ENCODE results near the gene COX6A1.
"Not testable (repeated sequence)": the region's sequence is repeated elsewhere in the genome, so short reads cannot be mapped to it uniquely, and the experiment has no call there.

Gene COX6A1

DNA sequence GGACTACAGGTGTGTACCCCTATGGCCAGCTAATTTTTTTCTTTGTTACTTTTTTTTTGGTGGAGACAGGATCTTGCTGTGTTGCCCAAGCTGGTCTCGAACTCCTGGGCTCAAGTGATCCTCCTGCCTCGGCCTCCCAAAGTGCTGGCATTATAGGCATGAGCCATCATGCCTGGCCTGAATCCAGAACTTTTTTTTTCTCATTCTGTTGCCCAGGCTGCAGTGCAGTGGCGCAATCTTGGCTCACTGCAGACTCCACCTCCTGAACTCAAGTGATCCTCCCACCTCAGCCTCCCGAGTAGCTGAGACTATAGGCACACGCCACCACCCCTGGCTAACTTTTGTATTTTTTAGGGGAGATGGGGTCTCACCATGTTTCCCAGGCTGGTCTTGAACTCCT lies 14.6 kb downstream of the COX6A1 start:
- H3K27ac ChIP-seq (ENCODE audit: low read depth in 2 of 2, low read length in 2 of 2); H3K4me1 ChIP-seq (ENCODE audit: control insufficient read depth in 2 of 2, insufficient read depth in 2 of 2, low read length in 2 of 2); H3K4me3 ChIP-seq (ENCODE audit: low read length in 2 of 2); H3K9me3 ChIP-seq (ENCODE audit: control insufficient read depth in 2 of 2, low read length in 2 of 2); H3K27me3 ChIP-seq (ENCODE audit: control insufficient read depth in 2 of 2, insufficient read depth in 2 of 2, low read length in 2 of 2); H3K9ac ChIP-seq (ENCODE audit: low read depth in 1 of 2, low read length in 2 of 2): not testable (repeated sequence)
- H3K36me3 ChIP-seq (ENCODE audit: control insufficient read depth in 2 of 2, insufficient read depth in 2 of 2, low read length in 2 of 2): peaks cover 18 to 32% of the 10 kb centered on the region in 2 donors

DNA sequence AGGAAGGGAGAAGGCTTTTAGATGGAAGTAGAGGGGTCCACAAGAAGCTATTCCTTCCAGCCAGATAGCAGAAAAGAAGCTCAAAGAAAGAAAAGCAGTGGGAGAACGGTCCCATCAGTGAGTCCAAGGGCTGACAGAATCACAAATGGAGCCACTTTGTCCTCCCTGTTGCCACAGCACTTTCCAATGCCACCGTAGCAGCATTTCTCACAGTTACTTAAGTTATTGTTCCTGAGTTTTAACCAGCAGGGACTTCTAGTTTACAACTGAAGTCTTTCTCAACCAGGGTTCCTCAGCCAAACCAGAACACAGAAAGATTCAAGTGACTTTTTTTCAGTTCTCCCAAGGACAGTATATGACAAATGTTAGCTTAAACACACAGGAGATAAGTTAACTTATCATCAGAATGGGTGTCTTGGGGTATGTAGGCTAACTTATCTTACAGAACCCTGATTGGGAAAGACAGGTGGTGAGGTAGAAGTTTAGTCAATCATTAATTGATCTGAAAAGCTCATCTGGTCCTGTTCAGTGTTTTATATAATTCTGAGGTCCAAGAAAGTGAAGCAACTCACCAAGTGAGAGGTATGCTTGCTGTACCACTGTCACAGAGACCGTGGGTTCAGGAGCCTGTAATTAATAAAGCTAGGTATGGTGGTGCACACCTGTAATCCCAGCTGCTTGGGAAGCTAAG lies 15.3 kb downstream of the COX6A1 start:
- H3K36me3 ChIP-seq (ENCODE audit: control insufficient read depth in 2 of 2, insufficient read depth in 2 of 2, low read length in 2 of 2): peaks cover 21 to 37% of the 10 kb centered on the region in 2 donors
- H3K4me3 ChIP-seq (ENCODE audit: low read length in 2 of 2): no peak overlapping the region
- no peaks in the 10 kb centered on the region for H3K27me3 ChIP-seq (ENCODE audit: control insufficient read depth in 2 of 2, insufficient read depth in 2 of 2, low read length in 2 of 2)
- H3K4me1 ChIP-seq (ENCODE audit: control insufficient read depth in 2 of 2, insufficient read depth in 2 of 2, low read length in 2 of 2): no peaks in the 10 kb centered on the region
- no peak overlapping the region for H3K27ac ChIP-seq (ENCODE audit: low read depth in 2 of 2, low read length in 2 of 2)
- H3K9ac ChIP-seq (ENCODE audit: low read depth in 1 of 2, low read length in 2 of 2): no peak overlapping the region
- no peaks in the 10 kb centered on the region for H3K9me3 ChIP-seq (ENCODE audit: control insufficient read depth in 2 of 2, low read length in 2 of 2)

DNA sequence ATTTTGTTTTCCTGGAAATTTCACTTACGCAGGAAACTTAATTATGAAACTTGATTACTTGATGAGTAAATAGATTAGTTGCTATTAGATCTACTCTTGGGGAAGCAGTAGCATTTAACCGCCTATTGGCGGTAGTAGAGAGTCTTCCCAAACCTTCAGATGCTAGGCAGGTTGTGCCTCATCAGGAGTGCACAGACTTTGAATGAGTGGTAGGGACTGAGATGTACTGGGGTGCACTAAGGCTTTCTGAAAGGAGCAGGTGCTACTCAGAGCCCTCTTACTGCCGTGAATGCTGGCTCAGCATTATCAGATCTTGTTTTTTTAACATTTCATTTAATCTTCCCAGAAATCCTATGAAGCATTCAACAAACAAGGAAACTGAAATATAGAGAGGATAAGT lies 16.1 kb downstream of the COX6A1 start:
- H3K27me3 ChIP-seq (ENCODE audit: control insufficient read depth in 2 of 2, insufficient read depth in 2 of 2, low read length in 2 of 2): no peaks in the 10 kb centered on the region
- H3K36me3 ChIP-seq (ENCODE audit: control insufficient read depth in 2 of 2, insufficient read depth in 2 of 2, low read length in 2 of 2): peaks cover 27 to 43% of the 10 kb centered on the region in 2 donors
- H3K4me1 ChIP-seq (ENCODE audit: control insufficient read depth in 2 of 2, insufficient read depth in 2 of 2, low read length in 2 of 2): no peaks in the 10 kb centered on the region
- H3K9me3 ChIP-seq (ENCODE audit: control insufficient read depth in 2 of 2, low read length in 2 of 2): no peaks in the 10 kb centered on the region
- no peak overlapping the region for H3K9ac ChIP-seq (ENCODE audit: low read depth in 1 of 2, low read length in 2 of 2)
- H3K27ac ChIP-seq (ENCODE audit: low read depth in 2 of 2, low read length in 2 of 2): no peak overlapping the region
- no peak overlapping the region for H3K4me3 ChIP-seq (ENCODE audit: low read length in 2 of 2)

DNA sequence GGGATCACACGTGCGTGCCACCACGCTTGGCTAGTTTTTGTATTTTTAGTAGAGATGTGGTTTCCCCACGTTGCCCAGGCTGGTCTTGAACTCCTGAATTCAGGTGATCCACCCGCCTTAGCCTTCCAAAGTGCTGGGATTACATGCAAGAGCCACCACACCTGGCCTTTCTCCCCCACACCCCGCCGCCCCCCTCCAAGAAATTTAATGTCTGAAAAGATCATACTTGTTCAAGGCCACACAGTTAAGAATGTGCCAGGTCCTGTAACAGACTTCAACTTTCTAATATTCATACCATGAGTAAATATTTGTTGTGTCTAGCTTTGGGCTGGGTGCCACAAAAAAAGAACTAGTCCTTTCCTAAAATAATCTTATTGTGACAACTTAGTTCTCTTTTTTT lies 17.4 kb downstream of the COX6A1 start:
- Histone ChIP-seq H3K27ac (ENCODE audit: low read depth in 2 of 2, low read length in 2 of 2) (no peak overlapping the region), H3K4me3 (ENCODE audit: low read length in 2 of 2) (no peak overlapping the region), H3K4me1 (ENCODE audit: control insufficient read depth in 2 of 2, insufficient read depth in 2 of 2, low read length in 2 of 2) (no peaks in the 10 kb centered on the region), H3K27me3 (ENCODE audit: control insufficient read depth in 2 of 2, insufficient read depth in 2 of 2, low read length in 2 of 2) (no peaks in the 10 kb centered on the region), H3K36me3 (ENCODE audit: control insufficient read depth in 2 of 2, insufficient read depth in 2 of 2, low read length in 2 of 2) (peaks cover 37 to 53% of the 10 kb centered on the region in 2 donors), H3K9ac (ENCODE audit: low read depth in 1 of 2, low read length in 2 of 2) (no peak overlapping the region), H3K9me3 (ENCODE audit: control insufficient read depth in 2 of 2, low read length in 2 of 2) (no peaks in the 10 kb centered on the region)

DNA sequence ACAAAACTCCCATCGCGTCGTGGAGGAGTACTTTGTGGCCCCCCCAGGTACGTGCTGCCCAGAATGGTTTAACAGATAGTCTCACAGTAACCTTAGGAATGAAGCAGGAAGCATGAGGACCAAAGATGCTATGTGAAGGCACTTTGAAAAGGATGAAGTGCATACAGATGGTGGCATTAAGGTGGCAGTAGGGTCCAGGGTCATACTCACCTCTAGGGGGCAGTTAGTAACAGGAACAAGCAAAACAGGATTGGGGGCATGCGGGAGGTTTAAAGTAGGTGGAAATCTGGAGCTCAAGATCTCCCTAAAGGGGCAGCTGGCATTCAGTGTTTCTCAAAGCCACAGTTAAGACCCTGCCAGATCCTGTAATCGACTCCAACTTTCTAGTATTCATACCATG lies 19.2 kb downstream of the COX6A1 start:
- Histone ChIP-seq H3K27ac (ENCODE audit: low read depth in 2 of 2, low read length in 2 of 2) (no peak overlapping the region), H3K27me3 (ENCODE audit: control insufficient read depth in 2 of 2, insufficient read depth in 2 of 2, low read length in 2 of 2) (no peaks in the 10 kb centered on the region), H3K9me3 (ENCODE audit: control insufficient read depth in 2 of 2, low read length in 2 of 2) (no peaks in the 10 kb centered on the region), H3K36me3 (ENCODE audit: control insufficient read depth in 2 of 2, insufficient read depth in 2 of 2, low read length in 2 of 2) (peaks cover 45 to 61% of the 10 kb centered on the region in 2 donors), H3K4me1 (ENCODE audit: control insufficient read depth in 2 of 2, insufficient read depth in 2 of 2, low read length in 2 of 2) (no peaks in the 10 kb centered on the region), H3K4me3 (ENCODE audit: low read length in 2 of 2) (no peak overlapping the region), H3K9ac (ENCODE audit: low read depth in 1 of 2, low read length in 2 of 2) (no peak overlapping the region)

DNA sequence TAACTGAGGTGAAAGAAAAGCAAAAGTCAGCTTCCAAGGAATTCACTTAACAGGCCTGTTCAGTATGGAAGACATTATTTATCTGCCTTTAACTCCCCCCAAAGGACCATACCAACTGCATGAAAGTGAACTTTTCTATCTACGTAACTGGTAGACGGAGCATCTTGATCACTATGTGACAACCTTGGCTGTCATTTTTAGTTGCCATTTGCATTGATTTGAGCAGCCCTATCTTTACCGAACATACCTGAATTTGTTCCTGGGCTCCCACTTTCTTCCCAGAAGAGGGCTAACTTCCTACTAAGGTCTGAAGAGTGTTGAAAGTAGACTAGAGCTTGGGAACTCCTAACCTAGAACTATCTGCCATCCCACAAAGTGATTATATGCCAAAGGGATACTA lies 22.2 kb downstream of the COX6A1 start:
- H3K36me3 ChIP-seq (ENCODE audit: control insufficient read depth in 2 of 2, insufficient read depth in 2 of 2, low read length in 2 of 2): peaks cover 74 to 82% of the 10 kb centered on the region in 2 donors
- no peak overlapping the region for H3K27ac ChIP-seq (ENCODE audit: low read depth in 2 of 2, low read length in 2 of 2)
- no peaks in the 10 kb centered on the region for H3K4me1 ChIP-seq (ENCODE audit: control insufficient read depth in 2 of 2, insufficient read depth in 2 of 2, low read length in 2 of 2)
- H3K4me3 ChIP-seq (ENCODE audit: low read length in 2 of 2): no peak overlapping the region
- H3K9me3 ChIP-seq (ENCODE audit: control insufficient read depth in 2 of 2, low read length in 2 of 2): no peaks in the 10 kb centered on the region
- H3K27me3 ChIP-seq (ENCODE audit: control insufficient read depth in 2 of 2, insufficient read depth in 2 of 2, low read length in 2 of 2): no peaks in the 10 kb centered on the region
- H3K9ac ChIP-seq (ENCODE audit: low read depth in 1 of 2, low read length in 2 of 2): no peak overlapping the region

DNA sequence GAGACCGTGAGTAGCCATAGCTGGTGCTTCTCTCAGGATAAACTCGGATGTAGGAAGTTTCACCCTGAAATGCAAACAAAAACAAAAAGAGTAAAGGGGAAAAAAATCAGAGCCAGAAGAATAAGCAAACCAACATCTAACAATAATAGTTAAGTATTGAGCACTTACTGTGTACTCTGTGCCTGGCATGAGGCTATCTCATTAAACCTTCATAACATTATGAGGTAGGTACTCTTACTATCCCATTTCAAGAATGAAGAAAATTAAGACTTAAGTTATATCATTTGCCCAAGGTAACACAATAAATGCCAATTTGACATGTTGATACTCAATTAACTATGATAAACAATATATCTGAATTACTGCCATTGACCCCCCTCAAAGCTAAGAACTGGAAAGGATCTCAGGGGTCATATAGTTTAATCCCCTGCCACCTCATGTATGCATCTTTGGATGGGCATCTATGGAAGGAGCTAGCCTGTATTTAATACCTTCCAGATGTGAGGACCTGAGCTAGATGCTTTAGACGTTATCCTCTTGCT lies 24.3 kb downstream of the COX6A1 start:
- peaks cover 62 to 73% of the 10 kb centered on the region in 2 donors for H3K36me3 ChIP-seq (ENCODE audit: control insufficient read depth in 2 of 2, insufficient read depth in 2 of 2, low read length in 2 of 2)
- H3K9ac ChIP-seq (ENCODE audit: low read depth in 1 of 2, low read length in 2 of 2): no peak overlapping the region
- peaks cover 0 to 3% of the 10 kb centered on the region in 2 donors for H3K4me1 ChIP-seq (ENCODE audit: control insufficient read depth in 2 of 2, insufficient read depth in 2 of 2, low read length in 2 of 2)
- no peaks in the 10 kb centered on the region for H3K9me3 ChIP-seq (ENCODE audit: control insufficient read depth in 2 of 2, low read length in 2 of 2)
- no peaks in the 10 kb centered on the region for H3K27me3 ChIP-seq (ENCODE audit: control insufficient read depth in 2 of 2, insufficient read depth in 2 of 2, low read length in 2 of 2)
- no peak overlapping the region for H3K4me3 ChIP-seq (ENCODE audit: low read length in 2 of 2)
- no peak overlapping the region for H3K27ac ChIP-seq (ENCODE audit: low read depth in 2 of 2, low read length in 2 of 2)

DNA sequence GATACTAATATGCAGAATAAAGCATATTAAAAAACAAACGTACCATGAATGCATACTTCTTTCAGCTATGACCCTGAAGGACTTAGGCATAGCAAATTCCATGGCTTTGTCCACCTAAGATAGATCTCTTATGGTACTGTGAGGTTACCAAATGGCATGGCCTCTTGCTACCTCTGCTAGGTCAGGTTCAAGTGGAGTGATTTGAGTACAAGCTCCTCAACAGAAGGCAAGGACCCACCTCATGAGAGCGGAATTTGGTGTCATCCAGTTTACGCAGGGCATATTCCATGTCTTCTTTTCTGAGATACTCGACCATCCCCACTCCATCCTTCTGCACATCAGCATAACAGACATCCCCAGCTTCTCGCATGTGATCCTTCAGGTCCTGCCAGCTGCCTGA lies 25.8 kb downstream of the COX6A1 start:
- H3K27me3 ChIP-seq (ENCODE audit: control insufficient read depth in 2 of 2, insufficient read depth in 2 of 2, low read length in 2 of 2): no peaks in the 10 kb centered on the region
- H3K9me3 ChIP-seq (ENCODE audit: control insufficient read depth in 2 of 2, low read length in 2 of 2): no peaks in the 10 kb centered on the region
- peaks cover 3 to 10% of the 10 kb centered on the region in 2 donors for H3K4me1 ChIP-seq (ENCODE audit: control insufficient read depth in 2 of 2, insufficient read depth in 2 of 2, low read length in 2 of 2)
- peaks cover 56 to 61% of the 10 kb centered on the region in 2 donors for H3K36me3 ChIP-seq (ENCODE audit: control insufficient read depth in 2 of 2, insufficient read depth in 2 of 2, low read length in 2 of 2)
- H3K9ac ChIP-seq (ENCODE audit: low read depth in 1 of 2, low read length in 2 of 2): no peak overlapping the region
- H3K27ac ChIP-seq (ENCODE audit: low read depth in 2 of 2, low read length in 2 of 2): no peak overlapping the region
- no peak overlapping the region for H3K4me3 ChIP-seq (ENCODE audit: low read length in 2 of 2)

DNA sequence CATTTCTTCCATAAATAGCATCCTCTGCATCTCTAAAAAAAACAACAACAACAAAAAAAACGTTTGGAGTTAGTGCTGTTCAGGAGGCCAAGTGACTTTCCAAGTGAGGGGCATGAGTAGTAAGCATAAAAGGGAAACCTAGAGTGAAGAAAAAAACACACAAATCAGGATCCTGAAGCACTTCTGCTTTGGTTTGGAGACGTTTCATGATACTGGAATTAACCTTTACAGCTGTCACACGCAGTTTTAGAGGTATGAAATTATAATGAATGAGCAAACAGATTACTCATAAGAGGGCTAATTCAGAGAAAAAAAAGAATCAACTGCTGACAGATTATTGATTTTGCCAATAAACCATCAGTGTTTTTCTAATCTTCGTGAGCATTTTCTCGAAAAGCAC lies 27.8 kb downstream of the COX6A1 start:
- H3K9ac ChIP-seq (ENCODE audit: low read depth in 1 of 2, low read length in 2 of 2): no peak overlapping the region
- no peak overlapping the region for H3K4me3 ChIP-seq (ENCODE audit: low read length in 2 of 2)
- no peaks in the 10 kb centered on the region for H3K9me3 ChIP-seq (ENCODE audit: control insufficient read depth in 2 of 2, low read length in 2 of 2)
- H3K27ac ChIP-seq (ENCODE audit: low read depth in 2 of 2, low read length in 2 of 2): no peak overlapping the region
- peaks cover 43 to 48% of the 10 kb centered on the region in 2 donors for H3K36me3 ChIP-seq (ENCODE audit: control insufficient read depth in 2 of 2, insufficient read depth in 2 of 2, low read length in 2 of 2)
- H3K27me3 ChIP-seq (ENCODE audit: control insufficient read depth in 2 of 2, insufficient read depth in 2 of 2, low read length in 2 of 2): no peaks in the 10 kb centered on the region
- H3K4me1 ChIP-seq (ENCODE audit: control insufficient read depth in 2 of 2, insufficient read depth in 2 of 2, low read length in 2 of 2): peaks cover 11 to 17% of the 10 kb centered on the region in 2 donors

DNA sequence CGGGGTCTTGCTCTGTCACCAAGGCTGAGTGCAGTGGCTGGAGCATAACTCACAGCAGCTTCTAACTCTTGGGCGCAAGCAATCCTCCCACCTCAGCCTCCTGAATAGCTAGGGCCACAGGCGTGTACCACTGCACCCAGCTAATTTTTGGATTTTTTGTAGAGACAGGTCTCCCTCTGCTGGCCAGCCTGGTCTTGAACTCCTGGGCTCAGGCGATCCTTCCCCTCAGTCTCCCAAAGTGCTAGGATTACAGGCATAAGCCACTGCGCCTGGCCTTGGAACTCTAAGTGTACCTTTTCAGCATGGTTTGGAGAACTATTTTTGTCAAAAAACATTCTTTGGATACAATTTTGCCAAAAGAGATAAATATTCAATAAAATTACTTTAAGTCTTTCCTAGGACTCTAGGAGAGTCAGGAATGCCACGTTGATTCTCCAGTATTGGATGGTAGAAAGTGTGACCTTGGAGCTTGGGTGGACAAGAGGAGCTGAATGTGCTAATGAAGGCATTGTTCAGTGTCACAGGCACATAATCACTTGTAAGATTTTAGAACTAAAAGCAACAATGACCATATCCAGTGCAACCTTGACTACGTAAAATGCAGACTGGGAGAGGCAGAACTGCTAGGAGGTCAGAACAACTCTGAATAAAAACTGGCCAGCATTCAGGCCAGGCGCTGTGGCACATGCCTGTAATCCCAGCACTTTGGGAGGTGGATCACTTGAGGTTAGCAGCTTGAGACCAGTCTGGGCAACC lies 28.8 kb downstream of the COX6A1 start:
- H3K27ac ChIP-seq (ENCODE audit: low read depth in 2 of 2, low read length in 2 of 2): no peak overlapping the region
- H3K9me3 ChIP-seq (ENCODE audit: control insufficient read depth in 2 of 2, low read length in 2 of 2): no peaks in the 10 kb centered on the region
- no peak overlapping the region for H3K9ac ChIP-seq (ENCODE audit: low read depth in 1 of 2, low read length in 2 of 2)
- H3K27me3 ChIP-seq (ENCODE audit: control insufficient read depth in 2 of 2, insufficient read depth in 2 of 2, low read length in 2 of 2): no peaks in the 10 kb centered on the region
- no peak overlapping the region for H3K4me3 ChIP-seq (ENCODE audit: low read length in 2 of 2)
- peaks cover 36 to 41% of the 10 kb centered on the region in 2 donors for H3K36me3 ChIP-seq (ENCODE audit: control insufficient read depth in 2 of 2, insufficient read depth in 2 of 2, low read length in 2 of 2)
- peaks cover 11 to 17% of the 10 kb centered on the region in 2 donors for H3K4me1 ChIP-seq (ENCODE audit: control insufficient read depth in 2 of 2, insufficient read depth in 2 of 2, low read length in 2 of 2)
